T-helper 1 cell treated with Interleukin-12 subunit alpha and Interleukin-12 subunit beta and Interleukin-4 antibody, amounts not matched to agents 30 ng/mL and 1 ng/mL, for 36 hours (primary cell): ENCODE data around the gene GALNT13. TPM values are rescaled to one million over a fixed set of nuclear protein-coding genes. Genes with fewer than 3 reads are reported as not detected.

ENCODE experiments used
- intact Hi-C: fragments of 100-400 bp; cut with micrococcal nuclease; formaldehyde crosslinking; loops from one replicate; pipeline ENCODE4 v1.15.1; 2024
- total RNA-seq: library from RNA; stranded (reverse); gene quantifications from 2 replicates; pipeline ENCODE4 v1.2.3, GENCODE V29; 2022

Gene GALNT13
- total RNA-seq, 1 donor from 2014 or later = not detected

GRCh38 chr2:154125891-154126290 lies 254.2 kb downstream of the GALNT13 start:
- intact Hi-C loops = no loop called here

- intact Hi-C loops = no loop called here
These were observed 259.1 kb downstream of the GALNT13 start for GRCh38 chr2:154130821-154131220.

- intact Hi-C loops = no loop called here
These were observed 261.1 kb downstream of the GALNT13 start for GRCh38 chr2:154132827-154133226.

GRCh38 chr2:154133823-154134222 lies 262.1 kb downstream of the GALNT13 start:
- intact Hi-C loops = no loop called here

- intact Hi-C loops = no loop called here
These were observed 268.7 kb downstream of the GALNT13 start for GRCh38 chr2:154140249-154141025.

GRCh38 chr2:154142480-154142879 lies 270.8 kb downstream of the GALNT13 start:
- intact Hi-C loops = no loop called here

- intact Hi-C loops = no loop called here
These were observed 271.4 kb downstream of the GALNT13 start for GRCh38 chr2:154143105-154143504.

- intact Hi-C loops = no loop called here
These were observed 286.4 kb downstream of the GALNT13 start for GRCh38 chr2:154158101-154158500.

- intact Hi-C loops = no loop called here
These were observed 289.6 kb downstream of the GALNT13 start for GRCh38 chr2:154161286-154161685.

- intact Hi-C loops = no loop called here
These were observed 298.7 kb downstream of the GALNT13 start for GRCh38 chr2:154170400-154170799.

- intact Hi-C loops = no loop called here
These were observed 301.4 kb downstream of the GALNT13 start for GRCh38 chr2:154173164-154173563.

GRCh38 chr2:154173919-154174318 lies 302.2 kb downstream of the GALNT13 start:
- intact Hi-C loops = no loop called here

GRCh38 chr2:154182008-154182407 lies 310.3 kb downstream of the GALNT13 start:
- intact Hi-C loops = no loop called here

- intact Hi-C loops = no loop called here
These were observed 316.2 kb downstream of the GALNT13 start for GRCh38 chr2:154187948-154188347.

- intact Hi-C loops = no loop called here
These were observed 318.2 kb downstream of the GALNT13 start for GRCh38 chr2:154189953-154190352.

- intact Hi-C loops = no loop called here
These were observed 321.5 kb downstream of the GALNT13 start for GRCh38 chr2:154193246-154193645.

GRCh38 chr2:154194909-154195643 lies 323.4 kb downstream of the GALNT13 start:
- intact Hi-C loops = no loop called here

- intact Hi-C loops = no loop called here
These were observed 324.0 kb downstream of the GALNT13 start for GRCh38 chr2:154195644-154196195.

- intact Hi-C loops = no loop called here
These were observed 327.1 kb downstream of the GALNT13 start for GRCh38 chr2:154198866-154199265.

- intact Hi-C loops = no loop called here
These were observed 331.5 kb downstream of the GALNT13 start for GRCh38 chr2:154203206-154203605.

GRCh38 chr2:154203902-154204301 lies 332.2 kb downstream of the GALNT13 start:
- intact Hi-C loops = no loop called here

- intact Hi-C loops = no loop called here
These were observed 335.7 kb downstream of the GALNT13 start for GRCh38 chr2:154207288-154208047.
